GM12878 (cell line): ENCODE measurements around the gene PSMC3IP. TPM values are rescaled to one million over a fixed set of nuclear protein-coding genes. Genes with fewer than 3 reads are reported as not detected.
A peak's percentile ranks its signal among the peaks of the same experiment; 100 is the strongest.

Source experiments
- ATAC-seq: fragments of 200-7000 bp; cut with Tn5 transposase; 3 replicates; pipeline ENCODE4 v1.9.1; 2020; ENCODE audit warnings: mild to moderate bottlenecking, moderate library complexity
- BruUV-seq: library from RNA; stranded (reverse); fragments of 400-500 nt; replicated peaks from 2 replicates; lab custom pipeline; 2021; lab: Mats Ljungman, UMichigan
- CTCF ChIA-PET: fragments of 300-600 bp; sonication (Branson Sonifier 250); formaldehyde crosslinking; extraction: SDS; loops from one replicate; lab custom pipeline; 2021; ENCODE audit warnings: inconsistent platforms; lab: Yijun Ruan, JAX
- POLR2A ChIA-PET: fragments of 350-600 bp; formaldehyde crosslinking; extraction: SDS; loops from one replicate; lab custom pipeline; 2021; ENCODE audit warnings: inconsistent platforms; lab: Charles Lee
- RAD21 ChIA-PET: fragments of 300-600 bp; sonication (Branson Sonifier 250); formaldehyde crosslinking; loops from one replicate; lab custom pipeline; 2023; ENCODE audit warnings: antibody characterized with exemption; ENCODE audit not compliant: unreplicated experiment; lab: Charles Lee
- SMC1A ChIA-PET: fragments of 300-600 bp; sonication (Branson Sonifier 250); formaldehyde crosslinking; loops from one replicate; lab custom pipeline; 2023; ENCODE audit not compliant: unreplicated experiment, uncharacterized antibody; lab: Charles Lee
- DNase-seq: peaks from one replicate; pipeline ENCODE4 v3.0.0-alpha.2; 2011; ENCODE audit warnings: low read depth, low spot score
- FAIRE-seq: peaks from 3 replicates; lab custom pipeline; 2011; peaks lifted over from hg19 to GRCh38; lab: Jason Lieb, UNC
- H2AFZ ChIP-seq: 2 replicates; pipeline ENCODE4 v1.6.0; 2011; ENCODE audit warnings: low read depth, low read length, control low read depth; ENCODE audit not compliant: control insufficient read depth
- H3K27ac ChIP-seq: 2 replicates; pipeline ENCODE4 v1.5.1; 2011; ENCODE audit warnings: control low read depth; ENCODE audit not compliant: control insufficient read depth, insufficient read depth
- H3K27me3 ChIP-seq, 2 experiments: replicated peaks in 1 of 2; 2 replicates each; pipeline versions ENCODE4 v1.6.0 to v1.6.1; 2011; ENCODE audit warnings: low read length in 1 of 2; ENCODE audit not compliant: control insufficient read depth in 2 of 2, insufficient read depth in 2 of 2
- H3K36me3 ChIP-seq, 2 experiments: 2 replicates each; pipeline ENCODE4 v1.5.1; 2011; ENCODE audit warnings: low read length in 1 of 2; ENCODE audit not compliant: control insufficient read depth in 2 of 2, insufficient read depth in 2 of 2
- H3K4me1 ChIP-seq: 2 replicates; pipeline ENCODE4 v1.6.1; 2011; ENCODE audit warnings: mild to moderate bottlenecking, low read length, moderate library complexity, mixed read lengths; ENCODE audit not compliant: control insufficient read depth, insufficient read depth
- H3K4me2 ChIP-seq: 2 replicates; pipeline ENCODE4 v1.6.0; 2011; ENCODE audit warnings: control low read depth; ENCODE audit not compliant: control insufficient read depth, insufficient read depth
- H3K4me3 ChIP-seq: fragments of 200-600 bp; sonication (generic); 2 replicates; pipeline ENCODE4 v1.5.1; 2016
- H3K79me2 ChIP-seq: 2 replicates; pipeline ENCODE4 v1.6.0; 2011; ENCODE audit warnings: low read length; ENCODE audit not compliant: control insufficient read depth, insufficient read depth
- H3K9ac ChIP-seq: 2 replicates; pipeline ENCODE4 v1.8.0; 2011; ENCODE audit warnings: low read length, control low read depth, mixed read lengths; ENCODE audit not compliant: control insufficient read depth, insufficient read depth
- H3K9me3 ChIP-seq: replicated peaks from 3 replicates; pipeline ENCODE4 v1.5.1; 2011; ENCODE audit warnings: mild to moderate bottlenecking, low read length; ENCODE audit not compliant: control insufficient read depth, insufficient read depth
- H4K20me1 ChIP-seq: 2 replicates; pipeline ENCODE4 v1.6.0; 2011; ENCODE audit not compliant: control insufficient read depth, insufficient read depth
- ASH2L ChIP-seq: fragments of 300-600, 200-600 bp; sonication (generic); IDR thresholded peaks from 2 replicates; pipeline ENCODE4 v1.6.1; 2017; ENCODE audit warnings: low read depth, mild to moderate bottlenecking, borderline replicate concordance
- ATF2 ChIP-seq: IDR thresholded peaks from 2 replicates; pipeline ENCODE4 v1.6.1; 2012; ENCODE audit warnings: low read length, inconsistent platforms
- CBFB ChIP-seq: IDR thresholded peaks from 2 replicates; pipeline ENCODE4 v1.6.1; 2016; ENCODE audit warnings: antibody characterized with exemption, low read depth
- CBX3 ChIP-seq: fragments of 200-600 bp; sonication (generic); IDR thresholded peaks from 2 replicates; pipeline ENCODE4 v1.6.1; 2016; ENCODE audit warnings: low read depth, borderline replicate concordance
- DPF2 ChIP-seq: fragments of 450-650 bp; IDR thresholded peaks from 2 replicates; pipeline ENCODE4 v1.6.1; 2017; ENCODE audit warnings: mild to moderate bottlenecking
- EGR1 ChIP-seq, 2 experiments: IDR thresholded peaks; 1 replicate in 1 of 2; 2 replicates in 1 of 2; pipeline ENCODE4 v1.6.1; 2011 to 2012; ENCODE audit warnings: low read depth in 2 of 2, low read length in 2 of 2, borderline replicate concordance in 1 of 2, mild to moderate bottlenecking in 1 of 2, moderate library complexity in 1 of 2
- FOS ChIP-seq: IDR thresholded peaks from 3 replicates; pipeline ENCODE4 v1.6.1; 2011; ENCODE audit warnings: borderline replicate concordance; ENCODE audit not compliant: insufficient read length; ENCODE audit errors: extremely low read depth
- FOXK2 ChIP-seq: fragments of 450-650 bp; IDR thresholded peaks from 2 replicates; pipeline ENCODE4 v1.6.1; 2017; ENCODE audit warnings: mild to moderate bottlenecking, moderate library complexity
- IKZF2 ChIP-seq, 2 experiments: fragments of 450-650 bp; IDR thresholded peaks; 2 replicates each; pipeline ENCODE4 v1.6.1; 2017; ENCODE audit warnings: mild to moderate bottlenecking in 2 of 2, moderate library complexity in 2 of 2
- JUND ChIP-seq: IDR thresholded peaks from 2 replicates; pipeline ENCODE4 v1.6.1; 2012; ENCODE audit warnings: low read depth, mild to moderate bottlenecking, low read length, improper control_type of control experiment, moderate library complexity
- NFXL1 ChIP-seq: fragments of 450-650 bp; IDR thresholded peaks from 2 replicates; pipeline ENCODE4 v1.6.1; 2017; ENCODE audit warnings: antibody characterized with exemption, mild to moderate bottlenecking, borderline replicate concordance
- POLR2AphosphoS5 ChIP-seq: IDR thresholded peaks from 2 replicates; pipeline ENCODE4 v1.6.1; 2011; ENCODE audit warnings: mild to moderate bottlenecking, low read length, inconsistent platforms
- RELB ChIP-seq: fragments of 450-650 bp; IDR thresholded peaks from 2 replicates; pipeline ENCODE4 v1.6.1; 2017; ENCODE audit warnings: low read depth, mild to moderate bottlenecking, moderate library complexity
- SP1 ChIP-seq: IDR thresholded peaks from one replicate; pipeline ENCODE4 v1.6.1; 2011; ENCODE audit warnings: low read depth, low read length
- SPI1 ChIP-seq: IDR thresholded peaks from 2 replicates; pipeline ENCODE4 v1.6.1; 2011; ENCODE audit warnings: low read depth, mild to moderate bottlenecking, low read length, moderate library complexity, borderline replicate concordance; ENCODE audit not compliant: insufficient read depth
- STAT3 ChIP-seq: IDR thresholded peaks from 2 replicates; pipeline ENCODE4 v1.6.1; 2011; ENCODE audit warnings: low read depth, low read length, improper control_type of control experiment
- SUZ12 ChIP-seq: fragments of 200-600 bp; sonication (generic); IDR thresholded peaks from one replicate; pipeline ENCODE4 v1.6.1; 2018; ENCODE audit warnings: antibody characterized with exemption, mild to moderate bottlenecking; ENCODE audit not compliant: unreplicated experiment
- ZZZ3 ChIP-seq: IDR thresholded peaks from 2 replicates; pipeline ENCODE4 v1.6.1; 2011; ENCODE audit warnings: low read depth; ENCODE audit not compliant: control insufficient read depth, insufficient read length
- WGBS: methylation state at CpG from one replicate; pipeline ENCODE4 v1.1.6; 2016; ENCODE audit warnings: low lambda C conversion rate; ENCODE audit not compliant: insufficient replicate concordance, insufficient coverage; ENCODE audit errors: missing lambda C conversion rate; 5-methylcytosine and 5-hydroxymethylcytosine counted together
- in situ Hi-C: fragments of 300-500 bp; cut with MboI; formaldehyde crosslinking; loops from 9 replicates; pipeline ENCODE4 v1.14.3; 2018; ENCODE audit warnings: mixed read lengths
- intact Hi-C: fragments of 100-400 bp; cut with micrococcal nuclease; formaldehyde crosslinking; loops from one replicate; pipeline ENCODE4 v1.14.2; 2022; ENCODE audit not compliant: unreplicated experiment
- polyA plus RNA-seq, 11 experiments: library from polyadenylated mRNA; depleted of rRNA in 4 of 11; unstranded in 6 of 11; stranded (reverse) in 5 of 11; fragments of >200 nt; fragmentation: Nextera tagmentation in 4 of 11; fragmentation: Illumina TruSeq in 1 of 11; extraction: Ambion mirVana in 4 of 11; extraction: Trizol in 1 of 11; gene quantifications; 1 replicate in 1 of 11; 2 replicates in 10 of 11; pipeline versions ENCODE4 v1.2.1 to v1.2.3, GENCODE V29; 2011 to 2016; ENCODE audit warnings: inconsistent platforms in 2 of 11, missing spikeins in 2 of 11, low read depth in 1 of 11
- total RNA-seq, 4 experiments: library from RNA; depleted of rRNA in 3 of 4; stranded (reverse); fragments of >200 nt in 3 of 4; fragmentation: Illumina TruSeq in 1 of 4; extraction: Trizol in 1 of 4; gene quantifications; 2 replicates each; pipeline versions ENCODE4 v1.2.1 to v1.2.3, GENCODE V29; 2013 to 2021

PSMC3IP gene
- total and polyA plus RNA-seq, 10 of the 15 experiments (the other 5 are each of a cell fraction or from before 2014, with no cell fraction given), result 6.8 to 34.5 (median 17.7) TPM

GRCh38 chr17:42536372-42537155, 41.0 kb downstream of the PSMC3IP start (continued):
- TF ChIP-seq FOXK2 (0 out of 2 replicates have a peak, but pooled peaks have one; percentile 15), JUND (no peak), ZZZ3 (no peak)

GRCh38 chr17:42536048-42536371, 41.5 kb downstream of the PSMC3IP start, which contains the start of gene NAGLU:
NAGLU (plus strand) TSS chr17:42536241; CDS start chr17:42536273, 32 bp downstream.
- peak; percentile 91 for ATAC-seq
- Histone ChIP-seq H2AFZ (peak within 1 kb of the TSS; percentile 81), H3K4me2 (peak within 1 kb of the TSS; percentile 98), H3K79me2 (peaks cover 13% of the 10 kb centered on the region), H3K9ac (peak within 1 kb of the TSS; percentile 81), H3K4me1 (peaks cover 19% of the 10 kb centered on the region), H3K36me3 (peaks cover 0 to 5% of the 10 kb centered on the region in 2 experiments; a peak in 2 of 4 replicates), H3K27ac (peak within 1 kb of the TSS; percentile 75), H3K9me3 (no peaks in the 10 kb centered on the region), H3K27me3 (no peaks in the 10 kb centered on the region), H4K20me1 (no peaks in the 10 kb centered on the region), H3K4me3 (peak within 1 kb of the TSS; percentile 77)
- ChIA-PET RAD21 (interaction anchor here (0.6 to 3.4 kb wide), 8 partner anchors 9 to 415 kb away, joined by 3 to 17 read pairs (median 4); partner anchors contain the start of genes PLEKHH3 and PSMC3IP), POLR2A (interaction anchor here (0.6 to 2.1 kb wide), 10 partner anchors 13 to 342 kb away, joined by 3 to 13 read pairs (median 3); partner anchors contain the start of genes GHDC and PLEKHH3), CTCF (interaction anchor here (0.5 to 3.1 kb wide), 12 partner anchors 12 to 402 kb away, joined by 3 to 21 read pairs (median 4); partner anchors contain the start of genes HSD17B1 and STAT3), SMC1A (interaction anchor here (0.8 to 2.0 kb wide), 8 partner anchors 9 to 237 kb away, joined by 3 to 11 read pairs (median 4); partner anchors contain the start of genes MLX and VPS25)
- WGBS, result under 1% methylated on average over 24 of the region's 40 CpGs
- peak; percentile 18 for FAIRE-seq
- DNase-seq, result peak; percentile 72
- in situ Hi-C loops (no loop called here), intact Hi-C loops (loop anchor here (1.0 kb wide), 1 partner anchor 41 kb away; the partner anchor contains the start of gene PSMC3IP)
- no TSS peak for BruUV-seq
- peak; percentile 80; the same call in 1 of the 2 replicates for TF ChIP-seq DPF2
- TF ChIP-seq CBX3, result no peak
- TF ChIP-seq RELB, result no peak; the same call in 1 of the 2 replicates
- TF ChIP-seq NFXL1, result no peak
- no peak for TF ChIP-seq ATF2
- TF ChIP-seq SP1, result no peak
- no peak for TF ChIP-seq EGR1 (IDR thresholded peaks at IDR 0.05; ENCODE audit: borderline replicate concordance in 1 of 2, low read depth in 2 of 2, low read length in 2 of 2)
- TF ChIP-seq ASH2L, result no peak
- TF ChIP-seq POLR2AphosphoS5, result peak; percentile 70
- TF ChIP-seq CBFB, result peak; percentile 80
- no peak for TF ChIP-seq SUZ12
- TF ChIP-seq STAT3, result no peak
- no peak for TF ChIP-seq SPI1
- no peak; a peak in 1 of 4 replicates for TF ChIP-seq IKZF2 (IDR thresholded peaks at IDR 0.05)
- peak; percentile 28 for TF ChIP-seq FOS
